ENCODE measurements around the gene LAMA5.
"Not testable (repeated sequence)": the region's sequence is repeated elsewhere in the genome, so short reads cannot be mapped to it uniquely, and the experiment has no call there.

The LAMA5 gene

GRCh38 chr20:62374331-62375152, 7.4 kb upstream of the LAMA5 start:
- no peak for TF ChIP-seq POLR2A (IDR thresholded peaks at IDR 0.05; ENCODE audit: low read length)
- TF ChIP-seq GATA1 (IDR thresholded peaks at IDR 0.05; ENCODE audit: low read depth, low read length), result no peak
- no peak for DNase-seq

- not testable (repeated sequence) for DNase-seq
These were observed 6.6 kb upstream of the LAMA5 start for GRCh38 chr20:62373631-62374179.

- TF ChIP-seq GATA1 (IDR thresholded peaks at IDR 0.05; ENCODE audit: low read depth, low read length), result no peak
- TF ChIP-seq POLR2A (IDR thresholded peaks at IDR 0.05; ENCODE audit: low read length), result no peak
These were observed 5.2 kb upstream of the LAMA5 start for GRCh38 chr20:62372042-62372993.

GRCh38 chr20:62371588-62372041, 4.5 kb upstream of the LAMA5 start:
- no peak for DNase-seq
- TF ChIP-seq POLR2A (IDR thresholded peaks at IDR 0.05; ENCODE audit: low read length) (no peak), GATA1 (IDR thresholded peaks at IDR 0.05; ENCODE audit: low read depth, low read length) (no peak)

More at GRCh38 chr20:62372042-62372993, 5.2 kb upstream of the LAMA5 start:
- no peak for DNase-seq

- TF ChIP-seq GATA1 (IDR thresholded peaks at IDR 0.05; ENCODE audit: low read depth, low read length) (no peak), POLR2A (IDR thresholded peaks at IDR 0.05; ENCODE audit: low read length) (no peak)
- no peak for DNase-seq
These were observed 3.9 kb upstream of the LAMA5 start for GRCh38 chr20:62370807-62371587.

GRCh38 chr20:62370115-62370806, 3.1 kb upstream of the LAMA5 start:
- peak in 1 of 2 experiments; percentile 35 for DNase-seq
- TF ChIP-seq POLR2A (IDR thresholded peaks at IDR 0.05; ENCODE audit: low read length) (no peak), GATA1 (IDR thresholded peaks at IDR 0.05; ENCODE audit: low read depth, low read length) (no peak)

- no peak for DNase-seq
- TF ChIP-seq POLR2A (IDR thresholded peaks at IDR 0.05; ENCODE audit: low read length) (no peak), GATA1 (IDR thresholded peaks at IDR 0.05; ENCODE audit: low read depth, low read length) (no peak)
These were observed 2.7 kb upstream of the LAMA5 start for GRCh38 chr20:62369815-62370114.

GRCh38 chr20:62368976-62369814, 2.1 kb upstream of the LAMA5 start:
- TF ChIP-seq POLR2A (IDR thresholded peaks at IDR 0.05; ENCODE audit: low read length) (no peak), GATA1 (IDR thresholded peaks at IDR 0.05; ENCODE audit: low read depth, low read length) (no peak)
- peak in 1 of 2 experiments; percentile 40 for DNase-seq

GRCh38 chr20:62368392-62368975, 1.4 kb upstream of the LAMA5 start:
- TF ChIP-seq GATA1 (IDR thresholded peaks at IDR 0.05; ENCODE audit: low read depth, low read length) (no peak), POLR2A (IDR thresholded peaks at IDR 0.05; ENCODE audit: low read length) (no peak)
- no peak for DNase-seq

- DNase-seq, result peak; percentile 30 to 36
- TF ChIP-seq POLR2A (IDR thresholded peaks at IDR 0.05; ENCODE audit: low read length), result no peak
- no peak for TF ChIP-seq GATA1 (IDR thresholded peaks at IDR 0.05; ENCODE audit: low read depth, low read length)
These were observed 700 bp upstream of the LAMA5 start for GRCh38 chr20:62367633-62368391.

Data from erythroblast (primary cell).